ENCODE results near the gene LAMB2. TPM values are rescaled to one million over a fixed set of nuclear protein-coding genes. Genes with fewer than 3 reads are reported as not detected.

The LAMB2 gene
- total RNA-seq, 1 experiment from 2014 or later, result 121 TPM

GRCh38 chr3:49180116-49180515 is 47.3 kb upstream of the LAMB2 start:
- Histone ChIP-seq H2AK5ac (ENCODE audit: insufficient read length, low read length) (no peak overlapping the region), H3T11ph (ENCODE audit: low read length) (no peak overlapping the region), H3K56ac (ENCODE audit: insufficient read length, low read depth, low read length) (no peak overlapping the region), H4K8ac (replicated peaks; ENCODE audit: insufficient read length, low read depth, low read length) (no peak overlapping the region), H4K5ac (ENCODE audit: insufficient read length, low read depth, low read length) (no peak overlapping the region), H4K91ac (ENCODE audit: insufficient read length, low read depth, low read length) (no peak overlapping the region), H3K23me2 (ENCODE audit: insufficient read length, low read depth, low read length, poor library complexity, severe bottlenecking) (no peaks in the 10 kb centered on the region), H3K4me1 (ENCODE audit: insufficient read depth, low read length) (no peaks in the 10 kb centered on the region), H2BK12ac (ENCODE audit: insufficient read length, low read depth, low read length) (no peak overlapping the region), H3K27ac (ENCODE audit: insufficient read length, low read depth, low read length) (no peak overlapping the region), H2BK20ac (ENCODE audit: low read depth, low read length, poor library complexity, severe bottlenecking) (no peak overlapping the region), H3K9ac (ENCODE audit: extremely low read depth, insufficient read length, low read length) (no peak overlapping the region), H3K18ac (ENCODE audit: insufficient read length, low read depth, low read length) (no peak overlapping the region), H3K4ac (ENCODE audit: low read depth, low read length) (no peak overlapping the region), H3K4me2 (ENCODE audit: insufficient read depth, insufficient read length, low read length) (no peak overlapping the region), H2BK5ac (ENCODE audit: insufficient read length, low read length) (no peak overlapping the region), H2AFZ (ENCODE audit: low read length) (no peak overlapping the region), H3K9me3 (ENCODE audit: control insufficient read depth, low read depth, low read length) (no peaks in the 10 kb centered on the region), H3K79me1 (ENCODE audit: insufficient read depth, low read depth, low read length, poor library complexity, severe bottlenecking) (no peaks in the 10 kb centered on the region), H4K20me1 (ENCODE audit: control insufficient read depth, insufficient read depth, insufficient read length) (no peaks in the 10 kb centered on the region), H3K79me2 (ENCODE audit: insufficient read depth, low read length) (no peaks in the 10 kb centered on the region), H2BK15ac (ENCODE audit: low read depth, low read length) (no peak overlapping the region), H3K14ac (ENCODE audit: insufficient read depth, low read length) (no peak overlapping the region), H2BK120ac (ENCODE audit: low read depth, low read length, poor library complexity, severe bottlenecking) (no peak overlapping the region), H3K27me3 (ENCODE audit: insufficient read depth, low read length) (no peaks in the 10 kb centered on the region), H3K23ac (ENCODE audit: insufficient read length, low read depth, low read length) (no peak overlapping the region)
- no peak overlapping the region for H3K4me3 Mint-ChIP-seq
- DNase-seq, result no peak
- no peak overlapping the region for H3K27ac Mint-ChIP-seq
- peaks cover 0 to 2% (median 0%) of the 10 kb centered on the region in 3 experiments; a peak in 3 of 7 replicates for H3K36me3 Mint-ChIP-seq (ENCODE audit: insufficient read depth in 1 of 3, low read depth in 3 of 3)
- H3K9me3 Mint-ChIP-seq, result peaks cover 6 to 9% of the 10 kb centered on the region in 2 experiments
- H3K27me3 Mint-ChIP-seq (ENCODE audit: low read depth), result peaks cover 15% of the 10 kb centered on the region
- no peaks in the 10 kb centered on the region for H3K4me1 Mint-ChIP-seq
- TF ChIP-seq CTCF (conservative IDR thresholded peaks at IDR 0.05), result no peak
